ENCODE data around the gene ASAP2.
"Not testable (repeated sequence)": the region's sequence is repeated elsewhere in the genome, so short reads cannot be mapped to it uniquely, and the experiment has no call there.

Gene ASAP2

DNA sequence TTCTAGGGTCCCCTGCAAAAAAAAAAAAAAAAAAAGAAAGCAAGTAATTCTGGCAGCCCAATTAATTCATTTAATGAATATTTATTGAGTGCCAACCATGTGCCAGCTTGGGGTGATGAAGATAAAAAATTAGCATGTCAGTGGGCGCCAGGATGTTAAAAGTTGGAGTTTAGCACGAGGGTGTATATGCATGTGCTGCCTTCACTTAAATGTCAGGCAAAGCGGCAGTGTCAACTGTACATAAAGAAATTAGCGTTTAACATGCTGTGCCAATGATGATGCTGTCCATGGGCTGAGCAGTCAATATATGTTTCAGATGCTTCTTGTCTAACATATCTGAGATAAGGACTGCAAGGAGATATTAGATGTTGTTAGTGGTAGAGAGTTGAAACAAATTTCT is 49.5 kb downstream of the ASAP2 start:
- DNase-seq, result no peak

DNA sequence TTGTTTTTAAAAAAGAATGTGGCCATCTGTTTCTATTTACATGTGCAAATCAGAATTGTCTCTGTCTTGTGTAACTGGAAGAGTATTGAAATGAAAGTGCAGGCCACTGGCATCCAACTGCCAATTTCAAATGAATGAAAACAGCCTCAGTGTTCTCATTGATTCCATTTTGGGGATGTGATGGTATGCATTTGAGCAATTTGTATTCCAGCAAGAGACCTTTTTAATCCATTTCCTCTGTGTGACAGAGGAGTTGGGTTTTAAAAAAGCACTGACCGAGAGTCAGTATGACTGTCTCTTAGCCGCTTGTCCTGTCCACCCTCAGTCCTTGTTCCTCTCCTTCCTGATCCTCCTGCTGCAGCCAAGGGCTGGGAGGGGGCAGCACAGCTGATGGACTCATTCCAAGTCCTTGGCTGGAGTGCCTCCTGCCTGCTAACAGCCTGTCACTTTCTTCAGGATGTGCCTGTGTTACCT is 50.0 kb downstream of the ASAP2 start:
- DNase-seq, result peak; percentile 58

GRCh38 chr2:9258501-9258900 is 51.9 kb downstream of the ASAP2 start:
- no peak for DNase-seq

- peak; percentile 69 for DNase-seq
These were observed 52.4 kb downstream of the ASAP2 start for GRCh38 chr2:9258953-9259399.

DNA sequence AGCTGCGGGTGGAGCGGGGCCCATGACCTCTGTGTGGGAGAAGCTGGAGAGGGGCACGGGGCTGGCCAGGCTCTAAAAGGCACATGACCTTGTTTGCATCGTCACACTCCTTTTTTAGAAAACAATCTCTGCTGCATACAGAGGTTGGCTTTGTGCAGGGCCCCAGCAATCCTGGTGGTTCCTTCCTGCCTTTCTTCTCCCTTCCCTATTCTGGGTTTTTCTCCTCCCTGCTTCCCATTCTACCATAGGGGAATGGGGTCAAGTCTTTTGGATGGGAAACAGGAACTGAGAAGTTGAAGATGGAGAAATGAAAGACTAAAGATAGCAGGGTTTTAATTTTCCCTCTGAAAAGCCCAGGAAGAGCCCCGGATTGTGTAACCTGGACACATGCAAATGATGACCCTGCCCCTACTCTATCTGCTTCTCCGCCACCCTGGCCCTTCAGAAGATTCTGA is 53.9 kb downstream of the ASAP2 start:
- DNase-seq, result peak; percentile 13

GRCh38 chr2:9261231-9261883 is 54.7 kb downstream of the ASAP2 start:
- peak; percentile 88 for DNase-seq

- DNase-seq, result no peak
These were observed 56.1 kb downstream of the ASAP2 start for GRCh38 chr2:9262671-9263171.

DNA sequence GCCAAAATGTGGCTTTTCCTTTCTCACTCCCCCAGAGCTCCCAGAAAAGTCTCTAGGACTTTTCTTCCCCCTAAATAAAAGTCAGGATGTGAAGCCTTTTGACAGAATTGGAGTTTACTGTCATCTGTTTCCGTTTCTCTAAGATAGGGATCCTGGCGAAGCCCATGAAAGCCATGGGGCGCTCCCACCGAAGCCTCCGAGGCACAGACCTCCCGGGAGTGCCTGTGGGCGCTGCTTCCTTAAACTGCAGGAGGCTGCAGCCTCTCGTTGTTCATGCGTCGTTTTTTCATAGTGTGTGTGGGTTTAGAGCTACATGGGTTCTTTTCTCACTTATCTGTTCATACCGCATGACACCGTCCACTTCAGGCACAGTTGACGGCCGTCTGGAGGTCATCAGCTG is 56.8 kb downstream of the ASAP2 start:
- DNase-seq, result no peak

GRCh38 chr2:9264301-9264700 is 57.7 kb downstream of the ASAP2 start:
- no peak for DNase-seq

GRCh38 chr2:9266711-9267110 is 60.1 kb downstream of the ASAP2 start:
- DNase-seq, result no peak

- not testable (repeated sequence) for DNase-seq
These were observed 60.7 kb downstream of the ASAP2 start for GRCh38 chr2:9267286-9267685.

DNA sequence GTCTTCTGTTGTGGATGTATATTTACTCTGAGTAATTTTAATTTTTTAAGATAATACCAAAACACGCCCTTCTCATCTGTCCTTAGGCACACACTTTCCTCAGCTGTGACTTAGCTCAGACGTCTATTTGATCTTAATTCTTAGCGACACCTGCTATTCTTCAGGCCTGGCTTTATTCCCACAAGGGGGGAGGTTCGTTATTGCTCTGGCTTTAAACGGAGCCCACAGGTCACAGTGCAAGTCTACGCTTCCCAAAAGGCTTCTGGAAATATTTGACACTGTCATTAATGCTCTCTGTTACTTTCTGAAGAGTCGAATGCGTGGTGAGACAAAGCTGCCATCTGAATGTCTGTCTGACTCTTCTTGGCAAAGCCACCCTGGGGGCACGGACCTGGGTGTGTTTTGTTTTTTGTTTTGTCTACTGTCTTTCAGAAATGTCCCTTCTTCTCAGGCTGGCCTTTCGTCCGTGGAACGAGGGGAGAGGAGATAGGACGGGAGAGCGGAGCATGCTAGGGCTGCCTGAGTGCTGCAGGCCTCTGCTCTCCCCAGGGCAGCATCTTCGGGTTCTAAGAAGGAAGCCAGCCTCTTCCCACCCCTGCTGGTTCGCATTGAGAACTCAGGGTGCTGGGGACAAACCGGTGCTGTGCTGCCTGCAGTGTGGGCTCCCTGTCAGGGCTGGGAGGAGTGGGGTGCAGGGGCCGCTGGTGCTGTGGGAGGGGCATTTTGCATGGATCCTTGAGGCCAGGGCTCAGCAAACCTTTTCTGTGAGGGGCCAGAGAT is 61.9 kb downstream of the ASAP2 start:
- DNase-seq, result no peak

- no peak for DNase-seq
These were observed 62.7 kb downstream of the ASAP2 start for GRCh38 chr2:9269295-9269694.

- no peak for DNase-seq
These were observed 63.2 kb downstream of the ASAP2 start for GRCh38 chr2:9269695-9270360.

DNA sequence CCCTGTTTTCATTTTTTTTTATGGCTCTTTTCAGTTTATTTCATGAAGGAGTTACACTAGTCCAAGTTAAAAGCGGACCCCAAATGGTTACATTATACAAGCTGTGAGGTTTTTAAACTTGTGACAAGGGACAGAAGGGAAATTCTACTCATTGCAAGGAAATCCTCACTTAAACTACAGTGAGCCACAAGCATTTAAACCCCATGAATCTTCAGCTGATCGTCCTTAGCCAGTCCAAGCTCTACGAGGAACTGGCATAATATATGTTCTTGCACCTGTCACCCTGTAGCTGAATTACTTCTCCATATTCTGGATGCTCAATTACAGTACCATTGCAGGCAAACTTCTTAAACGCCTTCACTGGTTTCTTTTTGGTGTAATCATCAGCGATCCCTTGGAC is 64.5 kb downstream of the ASAP2 start:
- peak; percentile 6 for DNase-seq

- DNase-seq, result no peak
These were observed 65.1 kb downstream of the ASAP2 start for GRCh38 chr2:9271691-9272090.

GRCh38 chr2:9273486-9274130 is 67.0 kb downstream of the ASAP2 start:
- DNase-seq, result no peak

- DNase-seq, result no peak
These were observed 68.2 kb downstream of the ASAP2 start for GRCh38 chr2:9274701-9275343.

GRCh38 chr2:9275399-9275798 is 68.8 kb downstream of the ASAP2 start:
- no peak for DNase-seq

GRCh38 chr2:9276074-9276473 is 69.5 kb downstream of the ASAP2 start:
- DNase-seq, result no peak

DNA sequence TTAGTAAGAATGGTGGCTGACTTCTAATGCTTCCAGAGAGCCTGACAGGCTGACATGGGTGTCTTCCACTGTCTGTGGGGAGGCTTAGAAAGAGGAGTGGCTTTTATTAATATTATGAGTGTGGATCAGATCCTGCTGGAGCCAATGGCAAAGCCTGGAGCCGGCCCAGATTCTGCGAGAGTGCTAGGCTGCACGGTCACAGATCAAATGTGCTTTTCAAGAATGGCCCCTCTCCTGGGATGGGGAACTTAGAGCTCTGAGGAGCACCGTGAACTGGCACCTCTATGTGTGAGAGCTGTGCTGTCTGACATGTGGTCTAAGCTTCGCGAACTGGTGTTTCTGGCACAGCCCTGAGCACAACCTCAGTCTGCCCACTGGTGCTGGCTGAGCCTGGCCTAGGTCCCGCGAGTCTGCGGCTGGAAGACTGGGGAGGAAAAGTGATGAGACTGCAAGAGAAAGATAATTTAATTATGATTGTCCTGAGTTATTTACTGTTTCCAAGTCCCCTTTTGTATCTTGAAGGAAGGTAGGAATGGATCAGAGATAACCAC is 70.4 kb downstream of the ASAP2 start:
- no peak for DNase-seq

DNA sequence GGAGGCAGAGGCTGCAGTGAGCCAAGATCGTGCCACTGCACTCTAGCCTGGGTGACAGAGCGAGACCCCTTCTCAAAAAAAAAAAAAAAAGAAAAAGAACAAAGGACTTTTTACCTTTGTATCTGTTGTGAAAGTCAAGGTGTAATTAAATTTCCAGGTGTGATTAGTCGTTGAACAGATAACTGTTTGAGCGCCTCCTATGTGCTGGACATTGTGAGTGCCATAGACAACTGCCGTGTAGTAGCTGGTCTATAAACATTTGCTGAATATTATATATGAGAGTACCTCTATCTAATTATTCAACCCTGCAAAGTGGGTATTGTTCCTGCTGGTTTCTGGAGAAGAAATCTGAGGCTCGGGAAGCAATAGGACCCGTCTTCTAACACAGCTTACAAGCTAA is 71.8 kb downstream of the ASAP2 start:
- no peak for DNase-seq

Measured in femur (tissue), 1 donor.